ENCODE data around the gene MAPKBP1.

- TF ChIP-seq, protein P1, sequence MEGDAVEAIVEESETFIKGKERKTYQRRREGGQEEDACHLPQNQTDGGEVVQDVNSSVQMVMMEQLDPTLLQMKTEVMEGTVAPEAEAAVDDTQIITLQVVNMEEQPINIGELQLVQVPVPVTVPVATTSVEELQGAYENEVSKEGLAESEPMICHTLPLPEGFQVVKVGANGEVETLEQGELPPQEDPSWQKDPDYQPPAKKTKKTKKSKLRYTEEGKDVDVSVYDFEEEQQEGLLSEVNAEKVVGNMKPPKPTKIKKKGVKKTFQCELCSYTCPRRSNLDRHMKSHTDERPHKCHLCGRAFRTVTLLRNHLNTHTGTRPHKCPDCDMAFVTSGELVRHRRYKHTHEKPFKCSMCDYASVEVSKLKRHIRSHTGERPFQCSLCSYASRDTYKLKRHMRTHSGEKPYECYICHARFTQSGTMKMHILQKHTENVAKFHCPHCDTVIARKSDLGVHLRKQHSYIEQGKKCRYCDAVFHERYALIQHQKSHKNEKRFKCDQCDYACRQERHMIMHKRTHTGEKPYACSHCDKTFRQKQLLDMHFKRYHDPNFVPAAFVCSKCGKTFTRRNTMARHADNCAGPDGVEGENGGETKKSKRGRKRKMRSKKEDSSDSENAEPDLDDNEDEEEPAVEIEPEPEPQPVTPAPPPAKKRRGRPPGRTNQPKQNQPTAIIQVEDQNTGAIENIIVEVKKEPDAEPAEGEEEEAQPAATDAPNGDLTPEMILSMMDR (IDR thresholded peaks at IDR 0.05) = no peak
- no peak for TF ChIP-seq POLR2A (IDR thresholded peaks at IDR 0.05)
These were observed 30.1 kb downstream of the MAPKBP1 start for GRCh38 chr15:41804361-41804760.
